ENCODE measurements around the gene PLD1.

DNA sequence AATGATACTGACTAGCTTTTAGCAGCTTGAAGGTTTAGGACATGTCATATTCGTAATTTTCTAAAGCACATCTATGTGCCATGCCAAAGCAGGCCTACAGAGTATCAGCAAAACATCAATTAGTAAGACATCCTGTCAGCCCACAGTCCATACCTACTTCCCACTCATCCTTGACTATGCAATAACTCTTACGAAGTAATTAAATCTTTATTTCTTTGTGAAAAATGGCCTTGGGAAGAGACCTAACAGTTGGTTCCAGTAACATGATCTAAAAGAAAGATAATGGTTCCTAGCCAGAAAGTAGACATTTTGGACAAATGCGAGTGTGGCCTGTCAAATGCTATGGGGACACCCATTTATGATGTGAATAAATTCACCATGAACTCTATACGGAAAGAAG lies 177.5 kb downstream of the PLD1 start:
- TF ChIP-seq, protein P1, sequence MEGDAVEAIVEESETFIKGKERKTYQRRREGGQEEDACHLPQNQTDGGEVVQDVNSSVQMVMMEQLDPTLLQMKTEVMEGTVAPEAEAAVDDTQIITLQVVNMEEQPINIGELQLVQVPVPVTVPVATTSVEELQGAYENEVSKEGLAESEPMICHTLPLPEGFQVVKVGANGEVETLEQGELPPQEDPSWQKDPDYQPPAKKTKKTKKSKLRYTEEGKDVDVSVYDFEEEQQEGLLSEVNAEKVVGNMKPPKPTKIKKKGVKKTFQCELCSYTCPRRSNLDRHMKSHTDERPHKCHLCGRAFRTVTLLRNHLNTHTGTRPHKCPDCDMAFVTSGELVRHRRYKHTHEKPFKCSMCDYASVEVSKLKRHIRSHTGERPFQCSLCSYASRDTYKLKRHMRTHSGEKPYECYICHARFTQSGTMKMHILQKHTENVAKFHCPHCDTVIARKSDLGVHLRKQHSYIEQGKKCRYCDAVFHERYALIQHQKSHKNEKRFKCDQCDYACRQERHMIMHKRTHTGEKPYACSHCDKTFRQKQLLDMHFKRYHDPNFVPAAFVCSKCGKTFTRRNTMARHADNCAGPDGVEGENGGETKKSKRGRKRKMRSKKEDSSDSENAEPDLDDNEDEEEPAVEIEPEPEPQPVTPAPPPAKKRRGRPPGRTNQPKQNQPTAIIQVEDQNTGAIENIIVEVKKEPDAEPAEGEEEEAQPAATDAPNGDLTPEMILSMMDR (IDR thresholded peaks at IDR 0.05; ENCODE audit: low read depth, low read length, missing input control): no peak
- TF ChIP-seq GABPA (IDR thresholded peaks at IDR 0.05 in 1 of 2, conservative IDR thresholded peaks at IDR 0.05 in 1 of 2) (no peak), EGR1 (IDR thresholded peaks at IDR 0.05; ENCODE audit: low read depth in 2 of 2) (no peak), JUND (IDR thresholded peaks at IDR 0.05) (no peak), HNF4A (conservative IDR thresholded peaks at IDR 0.05) (no peak), TAF1 (conservative IDR thresholded peaks at IDR 0.05) (no peak)
- TF ChIP-seq, protein P2, sequence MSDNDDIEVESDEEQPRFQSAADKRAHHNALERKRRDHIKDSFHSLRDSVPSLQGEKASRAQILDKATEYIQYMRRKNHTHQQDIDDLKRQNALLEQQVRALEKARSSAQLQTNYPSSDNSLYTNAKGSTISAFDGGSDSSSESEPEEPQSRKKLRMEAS (IDR thresholded peaks at IDR 0.05): no peak
